Lung (tissue), 12 donors: ENCODE measurements around the gene CACNA1I. TPM values are rescaled to one million over a fixed set of nuclear protein-coding genes. Genes with fewer than 3 reads are reported as not detected.

Experiments
- ATAC-seq: fragments of 200-7000 bp; cut with Tn5 transposase; one replicate; pipeline ENCODE4 v1.9.1; 2020; ENCODE audit warnings: moderate number of reproducible peaks; ENCODE audit not compliant: insufficient read depth, low FRiP score
- DNase-seq, 3 donors: peaks; one replicate each; pipeline ENCODE4 v3.0.0-alpha.2; 2013 to 2017
- H3K27ac ChIP-seq, 2 donors: one replicate each; pipeline ENCODE4 v1.5.1; 2013; ENCODE audit warnings: mild to moderate bottlenecking in 2 of 2, moderate library complexity in 2 of 2, control low read depth in 1 of 2, inconsistent platforms in 1 of 2, low read depth in 1 of 2, low read length in 1 of 2
- H3K27me3 ChIP-seq, 3 donors: one replicate each; pipeline ENCODE4 v1.5.1; 2013; ENCODE audit warnings: low read length in 2 of 3; ENCODE audit not compliant: control insufficient read depth in 3 of 3, insufficient read depth in 3 of 3
- H3K36me3 ChIP-seq, 4 donors: one replicate each; pipeline ENCODE4 v1.5.1; 2013; ENCODE audit warnings: low read length in 4 of 4, mild to moderate bottlenecking in 1 of 4, moderate library complexity in 1 of 4; ENCODE audit not compliant: control insufficient read depth in 4 of 4, insufficient read depth in 4 of 4
- H3K4me1 ChIP-seq, 5 donors: one replicate each; pipeline ENCODE4 v1.5.1; 2013; ENCODE audit warnings: low read length in 5 of 5, mild to moderate bottlenecking in 2 of 5, moderate library complexity in 1 of 5; ENCODE audit not compliant: control insufficient read depth in 5 of 5, insufficient read depth in 5 of 5
- H3K4me3 ChIP-seq: one replicate; pipeline ENCODE4 v1.5.1; 2013; ENCODE audit warnings: mild to moderate bottlenecking, control low read depth, moderate library complexity
- H3K9ac ChIP-seq, 2 donors: one replicate each; pipeline ENCODE4 v1.5.1; 2013; ENCODE audit warnings: low read length in 2 of 2, control low read depth in 1 of 2; ENCODE audit not compliant: insufficient read depth in 1 of 2
- H3K9me3 ChIP-seq, 4 donors: one replicate each; pipeline ENCODE4 v1.5.1; 2013; ENCODE audit warnings: low read length in 3 of 4, mild to moderate bottlenecking in 1 of 4, moderate library complexity in 1 of 4; ENCODE audit not compliant: control insufficient read depth in 4 of 4, insufficient read depth in 3 of 4
- CTCF ChIP-seq: IDR thresholded peaks from 2 replicates; pipeline ENCODE4 v1.5.1; 2012; ENCODE audit warnings: mild to moderate bottlenecking; ENCODE audit errors: control extremely low read depth, extremely low read depth
- WGBS, 2 donors: extraction: QIAGEN DNeasy Blood & Tissue Kit; methylation state at CpG; one replicate each; pipeline ENCODE4 v1.1.7; 2013; 5-methylcytosine and 5-hydroxymethylcytosine counted together
- polyA plus RNA-seq, 2 donors: library from polyadenylated mRNA; stranded (reverse); fragments of 200-250 nt; gene quantifications; one replicate each; pipeline ENCODE4 v1.2.1, GENCODE V29; 2013
- total RNA-seq, 2 donors: library from RNA; depleted of rRNA in 1 of 2; stranded (reverse); fragments of >200 nt in 1 of 2; gene quantifications; one replicate each; pipeline ENCODE4 v1.2.1, GENCODE V29; 2014 to 2021
- donor health status: control.
- donor health status: control.
- donor health status: Bipolar disorder and iron deficiency.
- donor health status: healthy.
- donor health status: DM: yes; HTN: yes; CAD: no.

CACNA1I gene
- total and polyA plus RNA-seq, 4 donors: 0.07 to 0.22 (median 0.16) TPM

GRCh38 chr22:39545386-39546365 lies 24.9 kb upstream of the CACNA1I start:
- no peak overlapping the region for H3K27ac ChIP-seq
- ATAC-seq: no peak
- no peak overlapping the region for H3K9ac ChIP-seq
- no peak for TF ChIP-seq CTCF
- H3K9me3 ChIP-seq: peaks cover 0 to 3% (median 0%) of the 10 kb centered on the region in 4 donors
- DNase-seq: peak; percentile 67 to 74 (median 70)
- no peaks in the 10 kb centered on the region for H3K4me1 ChIP-seq
- H3K27me3 ChIP-seq: peaks cover 3 to 23% (median 7%) of the 10 kb centered on the region in 3 donors
- no peaks in the 10 kb centered on the region for H3K36me3 ChIP-seq
- 26% methylated on average over 39 of the region's 39 CpGs for WGBS, 2 donors
- H3K4me3 ChIP-seq: no peak overlapping the region

- no peak overlapping the region for H3K27ac ChIP-seq
- no peak for DNase-seq
- H3K4me1 ChIP-seq: no peaks in the 10 kb centered on the region
- no peaks in the 10 kb centered on the region for H3K36me3 ChIP-seq
- peaks cover 0 to 3% (median 0%) of the 10 kb centered on the region in 4 donors for H3K9me3 ChIP-seq
- no peak overlapping the region for H3K9ac ChIP-seq
- TF ChIP-seq CTCF: no peak
- no peak for ATAC-seq
- 51 to 64% methylated on average over 5 of the region's 5 CpGs for whole genome bisulfite sequencing, 2 donors
- H3K4me3 ChIP-seq: no peak overlapping the region
- H3K27me3 ChIP-seq: peaks cover 3 to 25% (median 7%) of the 10 kb centered on the region in 3 donors
Observed at GRCh38 chr22:39546889-39547586, 23.5 kb upstream of the CACNA1I start.

- DNase-seq: no peak
- ATAC-seq: no peak
- Histone ChIP-seq H3K36me3 (no peaks in the 10 kb centered on the region), H3K4me1 (no peaks in the 10 kb centered on the region), H3K9ac (no peak overlapping the region), H3K9me3 (peaks cover 0 to 3% (median 0%) of the 10 kb centered on the region in 4 donors), H3K27me3 (peaks cover 3 to 25% (median 7%) of the 10 kb centered on the region in 3 donors), H3K4me3 (no peak overlapping the region), H3K27ac (no peak overlapping the region)
- TF ChIP-seq CTCF: no peak
- WGBS, 2 donors: 48 to 49% methylated on average over 2 of the region's 2 CpGs
Observed at GRCh38 chr22:39547587-39547947, 23.0 kb upstream of the CACNA1I start.
